K562 (cell line): ENCODE results near the gene ZNF547. TPM values are rescaled to one million over a fixed set of nuclear protein-coding genes. Genes with fewer than 3 reads are reported as not detected.

Source experiments
- ADNP ChIP-seq: fragments of 200-800 bp; sonication (Bioruptor generic); IDR thresholded peaks from 2 replicates; pipeline ENCODE4 v1.6.1; 2016; ENCODE audit warnings: missing genetic modification characterization, missing compliant biosample characterization
- CEBPB ChIP-seq: fragments of 450-650 bp; IDR thresholded peaks from 2 replicates; pipeline ENCODE4 v1.6.1; 2016; ENCODE audit warnings: missing genetic modification characterization, missing compliant biosample characterization
- FOXK2 ChIP-seq, 2 experiments: fragments of 450-650 bp; IDR thresholded peaks in 1 of 2; conservative IDR thresholded peaks in 1 of 2; 2 replicates each; pipeline ENCODE4 v1.6.1; 2016; ENCODE audit warnings: low read depth in 2 of 2, mild to moderate bottlenecking in 1 of 2
- FOXP1 ChIP-seq: sonication (generic); formaldehyde crosslinking; IDR thresholded peaks from 2 replicates; pipeline ENCODE4 v1.8.0; 2022; ENCODE audit warnings: mild to moderate bottlenecking, missing genetic modification reagents
- JUND ChIP-seq, 2 experiments: IDR thresholded peaks; 2 replicates in 1 of 2; 3 replicates in 1 of 2; pipeline ENCODE4 v1.6.1; 2011; ENCODE audit warnings: borderline replicate concordance in 2 of 2, low read depth in 2 of 2, low read length in 2 of 2, improper control_type of control experiment in 1 of 2, missing biosample characterization in 1 of 2, missing genetic modification characterization in 1 of 2, missing genetic modification reagents in 1 of 2
- KDM5B ChIP-seq: fragments of 200-600 bp; sonication (generic); IDR thresholded peaks from 2 replicates; pipeline ENCODE4 v1.6.1; 2012; ENCODE audit warnings: low read depth, mild to moderate bottlenecking, moderate library complexity, low read length, control low read depth, inconsistent platforms; ENCODE audit not compliant: insufficient replicate concordance
- NCOA4 ChIP-seq: fragments of 450-650 bp; IDR thresholded peaks from 2 replicates; pipeline ENCODE4 v1.6.1; 2018; ENCODE audit warnings: mild to moderate bottlenecking; ENCODE audit not compliant: partially characterized antibody
- PRPF4 ChIP-seq: fragments of 200-400 bp; formaldehyde crosslinking; IDR thresholded peaks from one replicate; pipeline ENCODE4 v1.6.1; 2017; ENCODE audit warnings: low read length, low read depth, mild to moderate bottlenecking; ENCODE audit not compliant: insufficient read depth, poor library complexity, severe bottlenecking
- RUNX1 ChIP-seq: sonication (generic); IDR thresholded peaks from 2 replicates; pipeline ENCODE4 v1.6.1; 2016; ENCODE audit warnings: antibody characterized with exemption, low read depth
- SMARCE1 ChIP-seq: fragments of 450-650 bp; IDR thresholded peaks from 2 replicates; pipeline ENCODE4 v1.7.1; 2016; ENCODE audit warnings: mild to moderate bottlenecking
- SP2 ChIP-seq: IDR thresholded peaks from 2 replicates; pipeline ENCODE4 v1.6.1; 2011; ENCODE audit warnings: mild to moderate bottlenecking, low read depth, low read length, moderate library complexity; ENCODE audit not compliant: poor library complexity, severe bottlenecking; ENCODE audit errors: extremely low read depth
- TBP ChIP-seq: optimal IDR thresholded peaks from 2 replicates; pipeline ENCODE3; 2011; ENCODE audit warnings: low read depth, low read length, improper control_type of control experiment
- ZBTB8A ChIP-seq: fragments of 450-650 bp; IDR thresholded peaks from 2 replicates; pipeline ENCODE4 v1.6.1; 2018; ENCODE audit warnings: mild to moderate bottlenecking, moderate library complexity; ENCODE audit not compliant: partially characterized antibody
- ZNF707 ChIP-seq: fragments of 250-450 bp; sonication (Bioruptor Pico); conservative IDR thresholded peaks from 2 replicates; pipeline ENCODE4 v1.8.0; 2022; ENCODE audit warnings: inconsistent platforms, mild to moderate bottlenecking, moderate library complexity
- polyA plus RNA-seq, 8 experiments: library from polyadenylated mRNA; depleted of rRNA in 4 of 8; stranded (reverse) in 5 of 8; unstranded in 3 of 8; fragments of >200 nt; fragmentation: Nextera tagmentation in 2 of 8; fragmentation: Illumina TruSeq in 1 of 8; extraction: Ambion mirVana in 2 of 8; extraction: Trizol in 1 of 8; gene quantifications; 2 replicates each; pipeline versions ENCODE4 v1.2.1 to v1.2.3, GENCODE V29; 2011 to 2014; ENCODE audit warnings: inconsistent platforms in 1 of 8, missing spikeins in 1 of 8
- total RNA-seq, 7 experiments: library from RNA; depleted of rRNA in 6 of 7; stranded (reverse); fragments of >200 nt in 6 of 7; fragmentation: Illumina TruSeq in 2 of 7; extraction: Trizol in 2 of 7; gene quantifications; 2 replicates each; pipeline versions ENCODE4 v1.2.1 to v1.2.3, GENCODE V29; 2011 to 2021; ENCODE audit warnings: low replicate concordance in 1 of 7
- TF ChIP-seq, protein P1 (sequence below): sonication (generic); formaldehyde crosslinking; IDR thresholded peaks from 2 replicates; pipeline ENCODE4 v1.8.1; 2023; ENCODE audit warnings: missing genetic modification reagents, mild to moderate bottlenecking, borderline replicate concordance
- TF ChIP-seq, protein P2 (sequence below), 2 experiments: fragments of 450-650 bp; conservative IDR thresholded peaks; 2 replicates each; pipeline ENCODE4 v1.6.1; 2017; ENCODE audit warnings: mild to moderate bottlenecking in 2 of 2, moderate library complexity in 2 of 2
- TF ChIP-seq, protein P3 (sequence below): sonication (generic); formaldehyde crosslinking; IDR thresholded peaks from 2 replicates; pipeline ENCODE4 v1.8.0; 2022; ENCODE audit warnings: missing genetic modification reagents, mild to moderate bottlenecking, moderate library complexity, borderline replicate concordance
- TF ChIP-seq, protein P4 (sequence below): fragments of 450-650 bp; IDR thresholded peaks from 2 replicates; pipeline ENCODE4 v1.6.1; 2016; ENCODE audit warnings: missing biosample characterization, missing genetic modification characterization

Gene ZNF547
- total and polyA plus RNA-seq, 9 of the 15 experiments (the other 6 are each of a cell fraction or from before 2014, with no cell fraction given) = 0.03 to 0.96 (median 0.30) TPM

DNA sequence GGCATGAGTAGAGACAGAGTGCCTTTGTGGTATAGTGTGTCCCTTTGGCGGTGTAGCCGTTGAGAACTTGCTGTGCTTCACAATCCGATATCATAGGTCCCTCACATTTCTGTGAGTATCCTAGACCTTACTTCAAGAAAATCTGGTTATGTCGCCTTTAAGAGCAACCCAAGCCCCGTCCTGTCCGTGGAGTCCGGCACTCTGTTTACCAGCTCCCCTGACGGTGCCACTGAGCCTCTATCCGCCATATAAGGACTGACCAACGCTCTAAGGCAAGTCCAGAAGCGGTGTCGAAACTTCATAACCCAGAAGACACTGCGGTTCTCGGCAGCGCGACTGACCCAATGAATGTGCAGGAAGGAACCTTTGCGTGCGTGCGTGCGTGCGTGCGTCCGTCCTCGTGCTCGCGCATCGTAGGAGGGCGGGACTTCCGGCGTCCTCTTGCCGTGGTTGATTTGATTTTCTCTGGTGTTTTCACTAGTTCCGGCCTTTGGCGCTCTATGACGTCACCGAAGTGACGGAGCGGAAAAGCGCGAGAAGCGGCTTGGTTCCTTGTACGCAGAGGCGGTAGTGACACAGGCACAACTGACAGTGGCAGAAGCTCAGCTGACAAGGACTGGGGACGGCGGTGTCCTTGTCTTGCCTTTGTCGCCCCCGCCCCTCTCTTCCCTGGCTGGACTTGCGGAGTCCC, at the start of gene ZNF547, which contains the start of gene TRAPPC2B (continued):
- TF ChIP-seq, protein P1, sequence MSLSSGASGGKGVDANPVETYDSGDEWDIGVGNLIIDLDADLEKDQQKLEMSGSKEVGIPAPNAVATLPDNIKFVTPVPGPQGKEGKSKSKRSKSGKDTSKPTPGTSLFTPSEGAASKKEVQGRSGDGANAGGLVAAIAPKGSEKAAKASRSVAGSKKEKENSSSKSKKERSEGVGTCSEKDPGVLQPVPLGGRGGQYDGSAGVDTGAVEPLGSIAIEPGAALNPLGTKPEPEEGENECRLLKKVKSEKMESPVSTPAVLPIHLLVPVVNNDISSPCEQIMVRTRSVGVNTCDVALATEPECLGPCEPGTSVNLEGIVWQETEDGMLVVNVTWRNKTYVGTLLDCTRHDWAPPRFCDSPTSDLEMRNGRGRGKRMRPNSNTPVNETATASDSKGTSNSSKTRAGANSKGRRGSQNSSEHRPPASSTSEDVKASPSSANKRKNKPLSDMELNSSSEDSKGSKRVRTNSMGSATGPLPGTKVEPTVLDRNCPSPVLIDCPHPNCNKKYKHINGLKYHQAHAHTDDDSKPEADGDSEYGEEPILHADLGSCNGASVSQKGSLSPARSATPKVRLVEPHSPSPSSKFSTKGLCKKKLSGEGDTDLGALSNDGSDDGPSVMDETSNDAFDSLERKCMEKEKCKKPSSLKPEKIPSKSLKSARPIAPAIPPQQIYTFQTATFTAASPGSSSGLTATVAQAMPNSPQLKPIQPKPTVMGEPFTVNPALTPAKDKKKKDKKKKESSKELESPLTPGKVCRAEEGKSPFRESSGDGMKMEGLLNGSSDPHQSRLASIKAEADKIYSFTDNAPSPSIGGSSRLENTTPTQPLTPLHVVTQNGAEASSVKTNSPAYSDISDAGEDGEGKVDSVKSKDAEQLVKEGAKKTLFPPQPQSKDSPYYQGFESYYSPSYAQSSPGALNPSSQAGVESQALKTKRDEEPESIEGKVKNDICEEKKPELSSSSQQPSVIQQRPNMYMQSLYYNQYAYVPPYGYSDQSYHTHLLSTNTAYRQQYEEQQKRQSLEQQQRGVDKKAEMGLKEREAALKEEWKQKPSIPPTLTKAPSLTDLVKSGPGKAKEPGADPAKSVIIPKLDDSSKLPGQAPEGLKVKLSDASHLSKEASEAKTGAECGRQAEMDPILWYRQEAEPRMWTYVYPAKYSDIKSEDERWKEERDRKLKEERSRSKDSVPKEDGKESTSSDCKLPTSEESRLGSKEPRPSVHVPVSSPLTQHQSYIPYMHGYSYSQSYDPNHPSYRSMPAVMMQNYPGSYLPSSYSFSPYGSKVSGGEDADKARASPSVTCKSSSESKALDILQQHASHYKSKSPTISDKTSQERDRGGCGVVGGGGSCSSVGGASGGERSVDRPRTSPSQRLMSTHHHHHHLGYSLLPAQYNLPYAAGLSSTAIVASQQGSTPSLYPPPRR (CRISPR knock-in tag) = no peak
- TF ChIP-seq, protein P2, sequence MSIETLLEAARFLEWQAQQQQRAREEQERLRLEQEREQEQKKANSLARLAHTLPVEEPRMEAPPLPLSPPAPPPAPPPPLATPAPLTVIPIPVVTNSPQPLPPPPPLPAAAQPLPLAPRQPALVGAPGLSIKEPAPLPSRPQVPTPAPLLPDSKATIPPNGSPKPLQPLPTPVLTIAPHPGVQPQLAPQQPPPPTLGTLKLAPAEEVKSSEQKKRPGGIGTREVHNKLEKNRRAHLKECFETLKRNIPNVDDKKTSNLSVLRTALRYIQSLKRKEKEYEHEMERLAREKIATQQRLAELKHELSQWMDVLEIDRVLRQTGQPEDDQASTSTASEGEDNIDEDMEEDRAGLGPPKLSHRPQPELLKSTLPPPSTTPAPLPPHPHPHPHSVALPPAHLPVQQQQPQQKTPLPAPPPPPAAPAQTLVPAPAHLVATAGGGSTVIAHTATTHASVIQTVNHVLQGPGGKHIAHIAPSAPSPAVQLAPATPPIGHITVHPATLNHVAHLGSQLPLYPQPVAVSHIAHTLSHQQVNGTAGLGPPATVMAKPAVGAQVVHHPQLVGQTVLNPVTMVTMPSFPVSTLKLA (conservative IDR thresholded peaks at IDR 0.05) = peak; percentile 31 to 75; a peak in 2 of 4 replicates
- TF ChIP-seq FOXP1 (no peak), SP2 (peak; percentile 18), PRPF4 (no peak), SMARCE1 (no peak), TBP (peak; percentile 25), ZNF707 (no peak), ADNP (tag) (no peak), RUNX1 (no peak), NCOA4 (no peak), ZBTB8A (no peak), JUND (IDR thresholded peaks at IDR 0.05; ENCODE audit: borderline replicate concordance, low read depth, low read length) (peak; percentile 84), JUND (tag; IDR thresholded peaks at IDR 0.05; ENCODE audit: borderline replicate concordance, low read depth, low read length) (peak; percentile 68; the same call in 1 of the 3 replicates), FOXK2 (conservative IDR thresholded peaks at IDR 0.05 in 1 of 2, IDR thresholded peaks at IDR 0.05 in 1 of 2; ENCODE audit: low read depth in 2 of 2) (peak; percentile 21 to 68; a peak in 2 of 4 replicates), KDM5B (peak; percentile 56), CEBPB (tag) (peak; percentile 59; the same call in 1 of the 2 replicates)
- TF ChIP-seq, protein P3, sequence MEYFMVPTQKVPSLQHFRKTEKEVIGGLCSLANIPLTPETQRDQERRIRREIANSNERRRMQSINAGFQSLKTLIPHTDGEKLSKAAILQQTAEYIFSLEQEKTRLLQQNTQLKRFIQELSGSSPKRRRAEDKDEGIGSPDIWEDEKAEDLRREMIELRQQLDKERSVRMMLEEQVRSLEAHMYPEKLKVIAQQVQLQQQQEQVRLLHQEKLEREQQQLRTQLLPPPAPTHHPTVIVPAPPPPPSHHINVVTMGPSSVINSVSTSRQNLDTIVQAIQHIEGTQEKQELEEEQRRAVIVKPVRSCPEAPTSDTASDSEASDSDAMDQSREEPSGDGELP (CRISPR knock-in tag) = peak; percentile 76
- TF ChIP-seq, protein P4, sequence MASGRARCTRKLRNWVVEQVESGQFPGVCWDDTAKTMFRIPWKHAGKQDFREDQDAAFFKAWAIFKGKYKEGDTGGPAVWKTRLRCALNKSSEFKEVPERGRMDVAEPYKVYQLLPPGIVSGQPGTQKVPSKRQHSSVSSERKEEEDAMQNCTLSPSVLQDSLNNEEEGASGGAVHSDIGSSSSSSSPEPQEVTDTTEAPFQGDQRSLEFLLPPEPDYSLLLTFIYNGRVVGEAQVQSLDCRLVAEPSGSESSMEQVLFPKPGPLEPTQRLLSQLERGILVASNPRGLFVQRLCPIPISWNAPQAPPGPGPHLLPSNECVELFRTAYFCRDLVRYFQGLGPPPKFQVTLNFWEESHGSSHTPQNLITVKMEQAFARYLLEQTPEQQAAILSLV = no peak
